GM06990 (cell line): ENCODE data around the gene NMNAT3.
"Not testable (repeated sequence)": the region's sequence is repeated elsewhere in the genome, so short reads cannot be mapped to it uniquely, and the experiment has no call there.

Source experiments
- DNase-seq: peaks from one replicate; pipeline ENCODE4 v3.0.0-alpha.2; 2011; ENCODE audit not compliant: insufficient read length; ENCODE audit errors: extremely low read depth
- H3K27me3 ChIP-seq: replicated peaks from 2 replicates; pipeline ENCODE4 v1.6.0; 2011; ENCODE audit warnings: low read length; ENCODE audit not compliant: control insufficient read depth, insufficient read depth
- H3K36me3 ChIP-seq: 2 replicates; pipeline ENCODE4 v1.5.1; 2011; ENCODE audit warnings: low read length; ENCODE audit not compliant: control insufficient read depth, insufficient read depth
- H3K4me3 ChIP-seq: replicated peaks from 2 replicates; pipeline ENCODE4 v1.5.1; 2011; ENCODE audit warnings: low read depth, mild to moderate bottlenecking, control low read depth, low read length
- TF ChIP-seq, protein P1 (sequence below): IDR thresholded peaks from 2 replicates; pipeline ENCODE4 v1.5.1; 2011; ENCODE audit warnings: low read length, control low read depth, mild to moderate bottlenecking, inconsistent platforms; ENCODE audit not compliant: insufficient read depth, poor library complexity, severe bottlenecking

The NMNAT3 gene

GRCh38 chr3:139588450-139588849 is 89.3 kb downstream of the NMNAT3 start:
- TF ChIP-seq, protein P1, sequence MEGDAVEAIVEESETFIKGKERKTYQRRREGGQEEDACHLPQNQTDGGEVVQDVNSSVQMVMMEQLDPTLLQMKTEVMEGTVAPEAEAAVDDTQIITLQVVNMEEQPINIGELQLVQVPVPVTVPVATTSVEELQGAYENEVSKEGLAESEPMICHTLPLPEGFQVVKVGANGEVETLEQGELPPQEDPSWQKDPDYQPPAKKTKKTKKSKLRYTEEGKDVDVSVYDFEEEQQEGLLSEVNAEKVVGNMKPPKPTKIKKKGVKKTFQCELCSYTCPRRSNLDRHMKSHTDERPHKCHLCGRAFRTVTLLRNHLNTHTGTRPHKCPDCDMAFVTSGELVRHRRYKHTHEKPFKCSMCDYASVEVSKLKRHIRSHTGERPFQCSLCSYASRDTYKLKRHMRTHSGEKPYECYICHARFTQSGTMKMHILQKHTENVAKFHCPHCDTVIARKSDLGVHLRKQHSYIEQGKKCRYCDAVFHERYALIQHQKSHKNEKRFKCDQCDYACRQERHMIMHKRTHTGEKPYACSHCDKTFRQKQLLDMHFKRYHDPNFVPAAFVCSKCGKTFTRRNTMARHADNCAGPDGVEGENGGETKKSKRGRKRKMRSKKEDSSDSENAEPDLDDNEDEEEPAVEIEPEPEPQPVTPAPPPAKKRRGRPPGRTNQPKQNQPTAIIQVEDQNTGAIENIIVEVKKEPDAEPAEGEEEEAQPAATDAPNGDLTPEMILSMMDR = no peak
- Histone ChIP-seq H3K36me3 (no peaks in the 10 kb centered on the region), H3K4me3 (no peak overlapping the region), H3K27me3 (no peaks in the 10 kb centered on the region)
- DNase-seq = no peak

- H3K4me3 ChIP-seq = no peak overlapping the region
- TF ChIP-seq, protein P1 = no peak
- no peaks in the 10 kb centered on the region for H3K27me3 ChIP-seq
Measured at GRCh38 chr3:139587797-139588196, 90.0 kb downstream of the NMNAT3 start.

GRCh38 chr3:139586420-139587017 is 91.3 kb downstream of the NMNAT3 start:
- H3K27me3 ChIP-seq = no peaks in the 10 kb centered on the region
- H3K4me3 ChIP-seq = no peak overlapping the region
- H3K36me3 ChIP-seq = no peaks in the 10 kb centered on the region
- DNase-seq = no peak
- TF ChIP-seq, protein P1 = no peak

More at GRCh38 chr3:139587797-139588196, 90.0 kb downstream of the NMNAT3 start:
- DNase-seq = no peak
- no peaks in the 10 kb centered on the region for H3K36me3 ChIP-seq

GRCh38 chr3:139585820-139586219 is 92.0 kb downstream of the NMNAT3 start:
- Histone ChIP-seq H3K4me3 (no peak overlapping the region), H3K36me3 (no peaks in the 10 kb centered on the region), H3K27me3 (no peaks in the 10 kb centered on the region)
- DNase-seq = no peak
- TF ChIP-seq, protein P1 = no peak

DNA sequence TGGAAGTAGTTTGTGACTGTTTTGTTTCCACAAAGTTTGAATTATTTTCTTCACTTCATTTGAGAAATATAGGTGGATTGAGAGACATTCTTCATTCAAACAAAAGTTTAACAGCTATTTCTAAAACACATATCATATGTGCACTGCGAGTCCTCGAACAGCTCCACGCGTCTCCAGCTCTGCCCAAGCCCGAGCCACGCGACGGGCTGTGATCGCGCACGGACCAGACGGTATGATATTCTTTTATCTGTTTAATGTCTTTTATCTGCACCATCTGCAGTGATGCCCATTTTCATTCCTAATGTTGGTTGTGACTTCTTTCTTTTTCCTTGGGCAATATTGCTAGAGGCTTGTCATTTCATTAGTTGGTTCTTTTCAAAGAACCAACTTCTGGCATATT is 94.1 kb downstream of the NMNAT3 start:
- H3K27me3 ChIP-seq, H3K36me3 ChIP-seq, H3K4me3 ChIP-seq, DNase-seq: not testable (repeated sequence)

DNA sequence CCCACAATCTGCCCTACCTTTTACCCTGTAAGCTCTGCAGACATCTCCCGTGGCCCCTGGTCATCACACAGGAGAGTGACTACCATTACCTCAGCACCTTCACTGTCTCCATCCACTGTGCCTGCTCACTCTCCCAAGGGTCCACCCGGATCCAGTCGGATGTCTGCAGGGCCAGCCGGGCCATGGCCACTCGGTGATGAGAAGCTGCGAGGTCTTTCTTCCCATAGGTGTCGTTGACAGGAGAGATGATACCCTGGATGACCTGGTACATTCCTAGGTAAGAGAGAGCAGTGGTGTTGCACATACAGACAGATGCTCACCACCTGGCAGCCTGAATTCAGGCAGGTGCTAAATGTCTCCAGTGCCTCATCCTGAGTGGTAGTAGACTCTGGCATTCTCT is 99.0 kb downstream of the NMNAT3 start:
- TF ChIP-seq, protein P1 = no peak
- no peak for DNase-seq
- H3K36me3 ChIP-seq = no peaks in the 10 kb centered on the region

More for the DNA sequence above, 99.0 kb downstream of the NMNAT3 start:
- no peaks in the 10 kb centered on the region for H3K27me3 ChIP-seq
- H3K4me3 ChIP-seq = no peak overlapping the region
